Measurements from ENCODE around the gene BEAN1.

Gene BEAN1

DNA sequence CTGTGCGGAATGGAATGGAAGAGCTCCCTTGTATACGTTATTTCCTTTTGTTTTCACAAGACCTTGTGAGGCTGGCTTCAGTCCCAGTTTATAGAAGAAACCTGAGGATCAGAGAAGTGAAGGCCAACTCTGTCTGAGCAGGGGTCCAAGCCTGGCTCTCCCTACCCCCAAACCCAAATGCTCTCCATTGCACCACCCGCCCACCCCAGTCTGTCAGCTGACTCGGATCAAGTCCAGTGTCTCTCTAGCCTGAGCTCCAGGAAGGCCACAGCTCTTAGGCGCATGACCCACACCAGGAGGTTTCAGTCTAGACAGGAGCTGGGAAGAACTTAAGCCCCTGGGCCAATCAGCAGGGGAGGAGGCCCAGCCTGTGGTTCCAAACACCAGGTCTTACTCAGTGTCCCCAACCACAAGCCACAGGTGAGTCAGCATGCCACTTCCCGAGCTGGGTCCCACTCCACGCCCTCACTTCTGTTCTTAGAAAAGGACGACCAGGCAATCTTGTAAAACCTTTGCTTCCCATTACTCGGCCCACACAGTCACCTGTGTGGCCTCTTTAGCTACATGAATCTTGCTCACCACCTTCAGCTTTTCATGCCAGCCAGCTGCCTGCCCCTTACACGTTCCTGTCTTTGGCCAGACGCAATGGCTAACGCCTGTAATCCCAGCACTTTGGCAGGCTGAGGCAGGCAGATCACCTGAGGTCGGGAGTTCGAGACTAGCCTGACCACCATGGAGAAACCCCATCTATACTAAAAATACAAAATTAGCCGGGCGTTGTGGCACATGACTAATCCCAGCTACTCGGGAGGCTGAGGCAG lies 95.1 kb downstream of the BEAN1 start:
- peak; percentile 78 for DNase-seq (ENCODE audit: low read depth)

GRCh38 chr16:66522816-66523590 lies 95.9 kb downstream of the BEAN1 start:
- no peak for DNase-seq (ENCODE audit: low read depth)

GRCh38 chr16:66523861-66524354 lies 96.8 kb downstream of the BEAN1 start:
- DNase-seq (ENCODE audit: low read depth) = peak; percentile 15

GRCh38 chr16:66524601-66525164 lies 97.6 kb downstream of the BEAN1 start:
- DNase-seq (ENCODE audit: low read depth) = no peak

DNA sequence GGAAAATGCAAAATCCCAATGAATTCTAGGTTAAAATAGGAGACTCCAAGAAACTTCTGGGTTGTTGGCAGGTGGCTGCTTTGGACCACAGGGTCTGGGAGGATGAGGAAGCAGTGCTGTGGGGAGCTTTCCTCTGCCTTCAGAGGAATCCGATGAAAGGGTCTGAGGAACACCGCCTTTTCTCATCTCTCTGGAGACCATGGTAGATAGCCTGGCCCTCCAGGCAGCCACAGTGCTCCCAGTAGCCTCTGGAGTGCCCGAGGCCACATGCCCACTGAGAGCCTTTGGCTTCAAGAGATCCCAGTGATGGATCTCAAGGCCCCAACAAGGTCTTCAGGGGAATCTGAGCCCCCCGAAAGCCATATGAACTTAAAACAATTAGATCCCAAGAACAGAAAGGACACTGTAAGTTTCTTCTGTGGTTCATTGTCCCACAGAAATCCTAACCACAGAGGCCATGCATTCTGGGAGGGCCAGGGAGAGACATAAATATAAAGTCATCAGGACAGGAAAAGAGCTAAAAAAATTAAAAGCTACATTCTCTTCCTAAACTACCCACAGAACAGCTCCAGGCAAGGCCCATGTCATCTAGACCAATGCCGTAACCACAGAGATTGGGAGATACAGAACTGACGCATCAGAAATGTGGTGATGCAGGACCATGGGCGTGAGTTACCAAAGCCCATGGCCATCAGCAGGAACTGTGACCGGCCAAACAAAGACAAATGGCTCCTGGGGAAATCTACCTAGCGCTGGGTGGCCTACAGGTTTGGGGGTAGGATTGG lies 98.5 kb downstream of the BEAN1 start:
- peak; percentile 81 for DNase-seq (ENCODE audit: low read depth)

- no peak for DNase-seq (ENCODE audit: low read depth)
Observed at GRCh38 chr16:66528294-66528693, 101.2 kb downstream of the BEAN1 start.

GRCh38 chr16:66529475-66529874 lies 102.4 kb downstream of the BEAN1 start:
- DNase-seq (ENCODE audit: low read depth) = no peak

All from amniotic epithelial cell (primary cell).